ENCODE results near the gene CUL1.

The CUL1 gene

GRCh38 chr7:148698397-148699023 lies at the start of gene CUL1:
Gene CUL1 (plus strand): TSS chr7:148698903. CDS start chr7:148730123, 31,220 bp downstream.
- DNase-seq: peak; percentile 55

- no peak for DNase-seq
Observed at GRCh38 chr7:148650232-148650858, 48.4 kb upstream of the CUL1 start.

- DNase-seq: no peak
Observed at GRCh38 chr7:148652773-148653172, 45.9 kb upstream of the CUL1 start.

GRCh38 chr7:148657929-148658328 lies 40.8 kb upstream of the CUL1 start:
- DNase-seq: no peak

- DNase-seq: no peak
Observed at GRCh38 chr7:148661471-148661870, 37.2 kb upstream of the CUL1 start.

GRCh38 chr7:148662646-148663045 lies 36.1 kb upstream of the CUL1 start:
- no peak for DNase-seq

DNA sequence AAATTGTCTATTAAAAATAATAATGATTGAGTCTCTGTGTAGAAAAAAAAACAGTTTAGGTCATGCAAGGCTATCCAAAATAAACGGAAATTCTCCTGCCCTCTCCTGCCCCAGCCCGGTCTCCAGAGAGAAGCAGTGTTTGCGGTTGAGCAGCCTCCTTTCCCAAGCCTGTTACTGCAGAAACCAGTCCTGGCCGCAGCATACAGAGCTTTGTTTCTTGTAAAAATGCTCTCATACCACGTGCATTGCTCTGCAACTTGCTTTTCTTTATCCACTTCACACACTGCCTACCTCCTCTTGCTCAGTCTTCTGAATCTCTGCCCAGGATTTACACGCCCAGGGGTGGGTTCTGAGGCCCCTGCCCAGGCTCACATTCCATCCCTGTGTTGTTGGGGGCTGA lies 34.4 kb upstream of the CUL1 start:
- DNase-seq: no peak

DNA sequence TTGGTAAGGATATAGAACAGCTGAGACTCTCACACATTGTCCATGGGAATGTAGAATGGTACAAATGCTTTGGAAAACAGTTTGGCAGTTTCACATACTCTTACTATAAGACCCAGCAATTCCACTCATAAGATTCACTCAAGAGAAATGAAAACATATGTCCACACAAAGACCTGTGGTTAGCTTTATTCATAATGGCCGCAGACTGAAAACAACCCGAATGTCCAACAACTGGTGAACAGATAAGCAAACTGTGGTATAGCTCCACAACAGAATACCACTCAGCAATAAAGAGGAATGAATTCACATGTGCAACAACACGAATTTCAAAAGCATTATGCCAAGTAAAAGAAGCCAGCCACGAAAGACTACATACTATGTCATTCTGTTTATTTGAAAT lies 33.5 kb upstream of the CUL1 start:
- DNase-seq: no peak

GRCh38 chr7:148669927-148670326 lies 28.8 kb upstream of the CUL1 start:
- no peak for DNase-seq

- no peak for DNase-seq
Observed at GRCh38 chr7:148670374-148670773, 28.3 kb upstream of the CUL1 start.

DNA sequence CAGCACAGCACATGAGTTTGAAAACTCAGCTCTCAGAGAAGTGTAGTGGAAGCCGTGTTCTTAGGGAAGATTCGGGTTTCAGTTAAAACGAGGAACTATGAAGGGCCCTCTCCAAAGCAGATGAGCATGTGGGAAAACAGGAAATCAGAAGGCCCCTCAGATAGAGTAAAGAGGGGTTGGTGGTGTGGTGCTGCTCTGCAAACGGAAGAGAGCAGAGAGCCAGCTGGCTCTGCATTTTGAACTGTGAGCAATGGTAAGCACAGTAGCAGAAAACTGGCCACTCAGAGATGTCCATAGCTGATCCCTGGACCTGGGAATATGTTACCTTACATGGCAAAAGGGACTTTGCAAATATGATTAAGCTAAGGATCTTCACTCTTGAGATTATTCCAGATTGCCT lies 27.9 kb upstream of the CUL1 start:
- no peak for DNase-seq

DNA sequence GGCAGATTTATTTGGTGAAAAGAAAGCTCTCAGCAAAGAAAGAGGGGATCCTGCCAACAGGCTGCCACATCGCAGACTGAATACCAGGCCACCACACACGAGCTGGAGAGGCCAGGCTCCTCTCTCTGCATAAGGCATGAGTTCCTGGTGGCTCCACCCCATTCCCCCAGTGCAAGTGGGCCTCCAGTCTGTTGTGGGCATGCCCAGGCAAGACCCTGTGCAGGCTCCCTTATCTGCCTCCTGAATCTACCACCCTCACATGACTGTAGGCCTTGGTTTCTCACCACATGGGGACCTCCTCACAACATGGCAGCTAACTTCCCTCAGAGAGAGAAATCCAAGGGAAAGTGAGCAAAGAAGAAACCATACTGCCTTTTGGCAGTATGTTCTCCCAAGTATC lies 26.7 kb upstream of the CUL1 start:
- DNase-seq: no peak

GRCh38 chr7:148674689-148675088 lies 24.0 kb upstream of the CUL1 start:
- no peak for DNase-seq

DNA sequence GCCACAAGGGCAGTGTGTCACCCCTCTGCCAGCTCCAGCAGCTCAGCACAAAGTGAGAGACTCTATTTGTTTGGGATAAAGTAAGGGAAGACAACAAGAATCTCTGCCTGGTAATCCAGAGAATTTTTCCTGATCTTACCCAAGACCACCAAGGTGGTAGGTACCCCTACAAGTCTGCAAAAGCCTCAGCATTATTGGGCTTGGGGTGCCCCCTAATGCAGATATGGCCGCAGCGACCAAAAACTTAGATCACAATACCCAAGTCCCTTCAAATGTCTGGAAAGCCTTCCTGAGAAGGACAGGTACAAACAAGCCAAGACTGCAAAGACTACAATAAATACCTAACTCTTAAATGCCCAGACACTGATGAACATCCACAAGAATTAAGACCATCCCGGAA lies 22.4 kb upstream of the CUL1 start:
- no peak for DNase-seq

DNA sequence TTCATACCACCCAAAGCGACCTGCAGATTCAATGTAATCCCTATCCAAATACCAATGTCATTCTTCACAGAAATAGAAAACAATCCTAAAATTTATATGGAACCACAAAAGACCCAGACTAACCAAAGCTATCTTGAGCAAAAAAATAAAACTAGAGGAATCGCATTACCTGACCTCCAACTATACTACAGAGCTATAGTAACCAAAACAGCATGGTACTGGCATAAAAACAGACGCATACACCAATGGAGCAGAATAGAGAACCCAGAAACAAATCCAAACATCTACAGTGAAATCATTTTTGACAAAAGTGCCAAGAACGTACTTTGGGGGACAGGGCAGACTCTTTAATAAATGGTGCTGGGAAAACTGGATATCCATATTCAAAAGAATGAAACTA lies 16.9 kb upstream of the CUL1 start:
- DNase-seq: no peak

DNA sequence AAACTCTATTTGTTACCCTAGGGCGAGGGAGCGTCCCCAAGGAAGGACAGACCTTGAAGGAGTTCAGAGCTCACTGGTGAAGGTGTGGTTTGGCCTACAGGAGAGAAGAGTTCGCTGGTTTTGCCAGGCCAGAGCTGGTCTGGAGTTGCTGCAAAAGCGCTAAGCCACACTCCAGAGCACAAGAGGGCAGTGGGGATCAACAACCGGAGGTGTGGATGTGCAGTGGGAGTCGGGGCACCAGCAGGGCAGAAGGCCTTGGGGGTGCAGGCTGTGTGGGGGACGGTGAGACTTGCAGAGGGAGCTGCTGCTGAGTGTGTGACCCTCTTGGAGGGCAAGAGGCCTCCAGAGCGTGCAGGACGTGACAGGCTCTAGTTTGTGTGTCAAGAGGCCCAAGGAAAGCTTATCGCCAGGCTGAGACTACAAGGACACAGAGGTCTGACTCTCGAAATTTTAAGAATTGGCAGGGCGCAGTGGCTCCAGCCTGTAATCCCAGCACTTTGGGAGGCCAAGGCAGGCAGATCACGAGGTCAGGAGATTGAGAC lies 14.3 kb upstream of the CUL1 start:
- no peak for DNase-seq

GRCh38 chr7:148686312-148686937 lies 12.3 kb upstream of the CUL1 start:
- no peak for DNase-seq

GRCh38 chr7:148687555-148687954 lies 11.1 kb upstream of the CUL1 start:
- no peak for DNase-seq

DNA sequence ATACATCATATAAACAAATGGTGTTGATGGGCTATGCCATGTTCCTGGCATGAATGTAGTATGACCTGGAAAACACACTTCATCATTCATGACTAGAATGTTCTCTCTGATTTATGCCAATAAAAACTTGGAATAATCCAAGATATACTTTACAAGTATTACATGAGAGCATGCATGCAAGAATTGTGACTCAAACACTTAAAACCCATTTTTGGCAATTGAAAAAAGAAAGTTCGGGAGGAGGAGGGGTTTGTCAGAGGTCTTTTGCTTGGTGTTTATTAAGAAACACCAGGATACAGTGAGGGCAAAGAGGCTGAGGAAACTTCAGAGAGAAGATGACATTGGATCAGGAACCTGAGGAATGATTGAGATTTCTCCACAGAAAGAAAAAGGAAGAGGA lies 10.2 kb upstream of the CUL1 start:
- no peak for DNase-seq

GRCh38 chr7:148693651-148694050 lies 5.1 kb upstream of the CUL1 start:
- no peak for DNase-seq

DNA sequence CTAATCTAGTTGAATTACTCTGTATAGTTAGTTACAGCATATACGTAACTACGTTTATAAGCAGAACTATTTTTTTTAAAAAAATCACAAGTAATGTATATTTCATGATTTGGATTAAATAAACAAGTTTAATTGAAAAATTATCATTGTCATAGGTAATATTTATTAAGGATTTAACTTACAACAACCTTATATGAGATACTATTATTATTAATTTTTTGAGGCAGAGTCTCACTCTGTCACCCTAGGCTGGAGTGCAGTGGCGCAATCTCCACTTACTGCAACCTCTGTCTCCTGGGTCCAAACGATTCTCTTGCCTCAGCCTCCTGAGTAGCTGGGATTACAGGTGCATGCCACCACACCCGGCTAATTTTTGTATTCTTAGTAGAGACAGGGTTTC lies 4.1 kb upstream of the CUL1 start:
- DNase-seq: no peak

DNA sequence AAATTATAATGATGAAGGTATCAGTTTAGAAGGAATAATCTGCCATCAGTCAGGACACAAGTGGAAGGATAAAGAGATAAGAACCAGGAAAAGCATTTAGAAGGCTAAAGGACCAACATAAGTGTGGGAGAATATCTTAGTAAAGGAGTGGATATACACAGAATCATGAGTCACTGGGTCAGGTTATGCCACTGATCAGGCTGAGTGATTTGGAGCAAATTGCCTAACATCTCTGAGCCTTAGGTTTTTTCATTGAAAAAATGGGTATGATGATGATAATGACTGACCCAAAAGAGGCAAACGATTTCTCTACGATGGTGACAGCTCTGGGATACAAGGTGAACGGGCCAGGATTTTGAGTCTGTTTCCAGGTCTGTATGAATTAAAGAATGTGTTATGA lies 2.8 kb upstream of the CUL1 start:
- no peak for DNase-seq

GRCh38 chr7:148696787-148697186 lies 1.9 kb upstream of the CUL1 start:
- DNase-seq: no peak

DNA sequence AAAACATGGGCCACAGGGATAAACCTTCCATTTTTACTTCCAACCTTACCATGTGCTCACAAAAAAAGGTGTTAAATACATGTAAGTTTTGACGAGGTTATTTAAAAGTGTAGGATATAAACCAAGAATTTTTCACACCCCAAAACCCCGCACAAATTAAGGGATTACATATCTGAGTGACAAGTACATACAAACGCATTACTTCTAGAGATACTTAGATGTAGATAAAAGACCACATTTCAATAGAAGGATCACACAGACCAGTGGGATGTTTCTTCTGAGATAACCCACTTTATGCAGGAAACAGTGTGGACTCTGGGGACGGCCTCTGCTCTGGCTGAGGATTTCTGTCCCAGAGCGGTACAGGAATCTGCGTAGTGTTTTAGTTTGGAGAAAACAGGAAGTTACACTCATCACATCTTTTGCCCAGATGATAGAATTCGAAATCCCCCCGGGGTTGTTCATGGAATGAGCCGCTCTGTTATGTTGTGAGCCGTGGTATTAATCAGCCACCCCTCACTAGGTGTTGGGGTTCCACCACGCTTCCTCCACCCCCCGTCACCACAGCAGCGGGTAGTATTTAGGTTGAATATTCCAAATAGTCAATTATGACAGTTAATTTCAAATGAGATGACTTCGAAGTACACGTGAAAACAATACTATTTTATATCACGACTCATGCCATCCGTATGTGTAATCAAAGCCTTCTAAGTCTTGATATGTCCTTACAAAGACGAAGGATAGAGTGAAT lies 1.3 kb upstream of the CUL1 start:
- no peak for DNase-seq
